Activated CD4-positive, alpha-beta T cell treated with anti-CD3 and anti-CD28 coated beads, Interleukin-2, amount 10 ng/mL, durations not matched to agents 24 days and 14 days (primary cell): ENCODE data around the gene SNX9. TPM values are rescaled to one million over a fixed set of nuclear protein-coding genes. Genes with fewer than 3 reads are reported as not detected.

Source experiments
- DNase-seq: peaks from one replicate; pipeline ENCODE4 v3.0.0; 2022
- H3K27ac Mint-ChIP-seq: one replicate; pipeline ENCODE4 v1.8.0; 2022; ENCODE audit warnings: mild to moderate bottlenecking, mixed read lengths
- H3K27me3 Mint-ChIP-seq: one replicate; pipeline ENCODE4 v1.8.0; 2022; ENCODE audit warnings: mixed read lengths
- H3K36me3 Mint-ChIP-seq: one replicate; pipeline ENCODE4 v1.8.0; 2022; ENCODE audit warnings: low read depth, mild to moderate bottlenecking, mixed read lengths
- H3K4me1 Mint-ChIP-seq: one replicate; pipeline ENCODE4 v1.8.0; 2021; ENCODE audit warnings: mixed read lengths
- H3K4me3 Mint-ChIP-seq: one replicate; pipeline ENCODE4 v1.8.0; 2022; ENCODE audit warnings: mild to moderate bottlenecking, moderate library complexity, mixed read lengths
- H3K9me3 Mint-ChIP-seq: one replicate; pipeline ENCODE4 v1.8.0; 2021; ENCODE audit warnings: mixed read lengths
- intact Hi-C: fragments of 100-400 bp; cut with micrococcal nuclease; formaldehyde crosslinking; loops from one replicate; pipeline ENCODE4 v1.15.1; 2023
- total RNA-seq: library from RNA; stranded (reverse); gene quantifications from 2 replicates; pipeline ENCODE4 v1.2.3, GENCODE V29; 2022

SNX9 gene
- total RNA-seq, 1 donor from 2014 or later = 34.0 TPM

GRCh38 chr6:157981395-157982101 lies 158.5 kb downstream of the SNX9 start, which contains the start of gene SYNJ2:
TSS of gene SYNJ2 (plus strand) at chr6:157981863. CDS start at chr6:157981962, 99 bp downstream.
- H3K4me1 Mint-ChIP-seq = peaks cover 48% of the 10 kb centered on the region
- intact Hi-C loops = loop anchor here (1.0 to 5.0 kb wide), 8 partner anchors 19 to 219 kb away; partner anchors contain the start of gene SNX9
- peak within 1 kb of the TSS; percentile 87 for H3K27ac Mint-ChIP-seq
- H3K4me3 Mint-ChIP-seq = peak within 1 kb of the TSS; percentile 73
- H3K27me3 Mint-ChIP-seq = peaks cover 8% of the 10 kb centered on the region
- no peaks in the 10 kb centered on the region for H3K9me3 Mint-ChIP-seq
- peak; percentile 96 for DNase-seq
- peaks cover 2% of the 10 kb centered on the region for H3K36me3 Mint-ChIP-seq

DNA sequence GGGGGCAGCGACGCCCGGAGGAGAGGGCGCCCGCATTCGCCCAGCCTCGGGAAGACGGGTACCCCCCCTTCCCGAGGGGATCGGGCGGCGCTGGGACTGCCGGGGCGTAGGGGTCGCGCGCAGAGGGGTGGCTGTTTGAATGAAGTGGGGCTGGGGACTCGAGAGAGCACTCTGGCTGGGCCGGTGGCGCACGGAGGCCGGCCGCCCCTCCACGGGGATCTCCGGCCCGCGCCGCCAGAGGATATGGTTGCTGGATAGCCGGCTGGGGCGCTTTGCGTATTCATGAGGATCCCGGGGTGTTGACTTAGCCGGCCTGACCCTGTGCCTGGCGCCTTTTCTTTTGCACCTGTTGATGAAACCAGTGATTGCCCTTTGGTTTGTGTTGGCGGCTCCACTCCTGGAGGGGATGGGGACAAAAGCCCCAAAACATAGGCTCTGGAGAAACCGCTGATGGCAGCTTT lies 159.1 kb downstream of the SNX9 start:
- Mint-ChIP-seq H3K27me3 (peaks cover 8% of the 10 kb centered on the region), H3K36me3 (peaks cover 2% of the 10 kb centered on the region), H3K9me3 (no peaks in the 10 kb centered on the region), H3K27ac (peak overlapping the region; percentile 87), H3K4me3 (peak overlapping the region; percentile 73), H3K4me1 (peaks cover 48% of the 10 kb centered on the region)
- intact Hi-C loops = loop anchor here (1.0 to 5.0 kb wide), 5 partner anchors 21 to 220 kb away; partner anchors contain the start of gene SNX9
- DNase-seq = peak; percentile 81

- Mint-ChIP-seq H3K36me3 (peaks cover 2% of the 10 kb centered on the region), H3K27ac (peak overlapping the region; percentile 87)
- DNase-seq = peak; percentile 71
Measured at GRCh38 chr6:157982563-157983405, 159.7 kb downstream of the SNX9 start.

GRCh38 chr6:157983406-157984119 lies 160.5 kb downstream of the SNX9 start:
- Mint-ChIP-seq H3K36me3 (peaks cover 5% of the 10 kb centered on the region), H3K4me3 (peak overlapping the region; percentile 73), H3K4me1 (peaks cover 45% of the 10 kb centered on the region), H3K27ac (peak overlapping the region; percentile 47), H3K27me3 (no peaks in the 10 kb centered on the region), H3K9me3 (no peaks in the 10 kb centered on the region)
- DNase-seq = no peak
- intact Hi-C loops = loop anchor here (2.0 to 5.0 kb wide), 4 partner anchors 19 to 221 kb away; partner anchors contain the start of gene SNX9

More at GRCh38 chr6:157982563-157983405, 159.7 kb downstream of the SNX9 start:
- Mint-ChIP-seq H3K27me3 (peaks cover 5% of the 10 kb centered on the region), H3K9me3 (no peaks in the 10 kb centered on the region), H3K4me3 (peak overlapping the region; percentile 73), H3K4me1 (peaks cover 46% of the 10 kb centered on the region)
- intact Hi-C loops = loop anchor here (1.0 to 5.0 kb wide), 5 partner anchors 20 to 220 kb away; partner anchors contain the start of gene SNX9

DNA sequence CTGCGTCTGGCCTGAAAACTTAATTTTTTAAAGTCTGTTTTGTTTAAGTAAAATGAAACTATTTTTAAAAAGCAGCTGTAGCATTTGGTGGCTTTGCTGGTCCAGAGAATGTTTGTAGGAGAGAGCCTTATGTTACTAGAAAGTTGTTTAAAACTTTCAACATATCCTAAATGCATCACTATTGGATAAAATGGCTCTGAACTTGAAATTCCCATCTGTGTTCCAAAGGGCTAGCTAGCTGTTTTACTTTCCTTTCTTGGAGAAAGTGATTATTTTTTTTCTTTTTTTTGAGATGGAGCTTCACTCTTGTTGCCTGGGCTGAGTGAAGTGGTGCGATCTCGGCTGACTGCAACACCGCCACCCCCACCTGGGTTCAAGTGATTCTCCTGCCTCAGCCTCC lies 161.1 kb downstream of the SNX9 start:
- Mint-ChIP-seq H3K4me1 (peaks cover 48% of the 10 kb centered on the region), H3K36me3 (peaks cover 5% of the 10 kb centered on the region), H3K4me3 (peak overlapping the region; percentile 62), H3K27me3 (no peaks in the 10 kb centered on the region), H3K27ac (peak overlapping the region; percentile 25), H3K9me3 (no peaks in the 10 kb centered on the region)
- intact Hi-C loops = loop anchor here (5.0 kb wide), 3 partner anchors 63 to 222 kb away; partner anchors contain the start of gene SNX9
- no peak for DNase-seq

GRCh38 chr6:157984686-157985225 lies 161.7 kb downstream of the SNX9 start:
- Mint-ChIP-seq H3K27ac (peak overlapping the region; percentile 25), H3K4me1 (peaks cover 45% of the 10 kb centered on the region), H3K36me3 (peaks cover 5% of the 10 kb centered on the region), H3K9me3 (no peaks in the 10 kb centered on the region), H3K27me3 (no peaks in the 10 kb centered on the region), H3K4me3 (peak overlapping the region; percentile 59)
- intact Hi-C loops = loop anchor here (5.0 kb wide), 3 partner anchors 63 to 222 kb away; partner anchors contain the start of gene SNX9
- no peak for DNase-seq

DNA sequence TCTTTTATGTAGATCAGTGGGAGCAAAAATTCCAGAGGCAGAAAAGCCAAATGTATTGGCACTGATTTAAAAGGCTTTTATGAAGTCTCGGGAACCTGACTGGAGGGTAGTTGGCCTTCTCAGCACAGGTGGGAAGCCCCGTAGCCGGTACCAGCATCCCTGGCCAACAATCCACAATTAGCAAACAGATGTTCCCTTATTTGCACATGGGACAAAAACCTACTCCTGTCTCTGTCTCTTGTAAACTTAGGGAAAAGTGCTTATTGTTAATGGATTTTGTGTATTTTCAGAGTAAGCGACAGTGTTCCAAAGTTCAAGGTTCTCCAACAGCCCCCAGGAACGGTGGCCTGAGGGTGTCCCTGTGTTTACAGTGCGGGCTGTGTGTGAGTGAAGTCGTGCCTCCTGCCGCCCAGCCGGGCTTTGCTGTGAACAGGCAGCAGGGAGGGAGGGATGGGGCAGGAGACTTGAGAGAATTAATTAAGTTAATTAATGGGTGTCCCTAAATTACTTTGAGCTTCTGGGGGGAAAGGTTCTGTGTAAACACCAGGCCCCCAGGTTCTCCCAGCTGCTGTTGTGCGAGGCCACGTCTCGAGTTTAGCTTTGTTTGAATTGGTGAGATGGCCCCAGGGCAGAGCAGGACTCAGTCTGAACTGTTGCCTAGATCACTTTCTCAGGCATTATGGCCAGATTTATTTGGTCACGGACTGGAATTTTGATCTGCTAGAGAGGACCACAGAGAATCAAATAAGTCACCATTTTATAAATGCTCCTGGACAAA lies 162.5 kb downstream of the SNX9 start:
- Mint-ChIP-seq H3K27me3 (no peaks in the 10 kb centered on the region), H3K4me1 (peaks cover 45% of the 10 kb centered on the region), H3K36me3 (peaks cover 5% of the 10 kb centered on the region), H3K4me3 (no peak overlapping the region), H3K9me3 (no peaks in the 10 kb centered on the region), H3K27ac (no peak overlapping the region)
- no peak for DNase-seq
- intact Hi-C loops = no loop called here

DNA sequence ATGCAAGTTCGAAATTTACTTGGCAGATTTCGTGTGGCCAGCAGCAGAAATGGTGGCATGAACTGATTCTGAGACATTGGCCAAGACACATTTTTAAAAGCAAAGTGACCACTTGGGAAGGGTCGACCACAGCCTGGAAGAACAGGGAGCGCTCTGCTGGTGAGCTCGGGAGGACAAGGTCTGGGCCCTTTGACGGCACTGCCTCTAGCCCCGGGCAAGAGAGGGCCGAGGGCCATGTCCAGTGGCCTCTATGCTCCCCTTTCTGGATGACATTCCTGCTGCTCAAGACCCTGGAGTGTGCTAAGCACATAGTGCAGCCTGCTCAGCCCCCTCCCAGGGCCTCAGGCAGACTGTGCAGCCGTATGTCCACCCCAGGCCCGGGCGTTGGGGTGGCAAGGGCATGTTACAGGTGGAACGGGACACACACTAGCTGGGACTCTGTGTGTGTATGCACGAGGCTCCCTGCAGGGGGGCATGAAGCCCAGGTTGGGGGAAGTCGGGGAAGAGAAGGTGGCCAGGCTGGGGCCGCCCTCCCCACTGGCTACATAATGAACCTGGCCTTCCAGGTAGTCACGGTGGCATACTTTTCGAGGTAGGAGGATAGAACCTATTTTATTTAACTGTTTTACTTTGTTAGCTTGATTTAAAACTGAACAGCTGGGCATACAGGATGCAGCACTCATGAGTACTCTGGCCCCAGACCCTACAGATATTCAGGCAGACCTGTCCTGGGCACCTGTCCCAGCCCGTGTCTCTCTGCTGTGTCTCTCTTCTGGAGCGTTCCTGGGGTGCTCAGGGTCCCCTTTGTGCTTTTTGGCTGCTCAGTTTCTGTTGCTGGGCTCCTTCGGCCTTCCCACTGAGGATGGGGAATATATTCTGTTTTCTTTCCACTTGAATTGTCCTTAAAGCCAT lies 165.0 kb downstream of the SNX9 start:
- H3K36me3 Mint-ChIP-seq = peaks cover 10% of the 10 kb centered on the region
- no peak for DNase-seq
- no peaks in the 10 kb centered on the region for H3K9me3 Mint-ChIP-seq
- intact Hi-C loops = no loop called here
- no peaks in the 10 kb centered on the region for H3K27me3 Mint-ChIP-seq
- H3K4me3 Mint-ChIP-seq = no peak overlapping the region
- H3K27ac Mint-ChIP-seq = no peak overlapping the region
- peaks cover 49% of the 10 kb centered on the region for H3K4me1 Mint-ChIP-seq

DNA sequence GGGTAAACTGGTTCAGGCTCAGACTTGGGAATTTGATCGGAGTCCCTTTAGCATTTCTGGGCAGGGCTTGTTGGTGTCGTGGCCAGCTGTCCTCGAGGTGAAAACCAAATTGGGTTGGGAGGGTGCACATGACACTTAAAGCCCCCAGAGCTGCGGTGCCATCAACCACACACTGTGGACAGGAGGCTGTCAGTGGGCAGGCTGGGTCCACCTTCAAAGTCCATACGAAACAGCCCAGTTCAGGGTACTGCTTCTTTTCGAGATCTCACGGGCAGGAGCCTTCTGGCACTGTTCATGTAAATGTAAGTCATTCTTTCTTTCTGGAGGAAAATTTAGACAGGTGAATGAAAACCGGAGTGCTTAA lies 165.6 kb downstream of the SNX9 start:
- Mint-ChIP-seq H3K36me3 (peaks cover 10% of the 10 kb centered on the region), H3K9me3 (no peaks in the 10 kb centered on the region), H3K4me1 (peaks cover 49% of the 10 kb centered on the region), H3K27me3 (no peaks in the 10 kb centered on the region), H3K27ac (no peak overlapping the region), H3K4me3 (no peak overlapping the region)
- DNase-seq = no peak
- intact Hi-C loops = no loop called here

DNA sequence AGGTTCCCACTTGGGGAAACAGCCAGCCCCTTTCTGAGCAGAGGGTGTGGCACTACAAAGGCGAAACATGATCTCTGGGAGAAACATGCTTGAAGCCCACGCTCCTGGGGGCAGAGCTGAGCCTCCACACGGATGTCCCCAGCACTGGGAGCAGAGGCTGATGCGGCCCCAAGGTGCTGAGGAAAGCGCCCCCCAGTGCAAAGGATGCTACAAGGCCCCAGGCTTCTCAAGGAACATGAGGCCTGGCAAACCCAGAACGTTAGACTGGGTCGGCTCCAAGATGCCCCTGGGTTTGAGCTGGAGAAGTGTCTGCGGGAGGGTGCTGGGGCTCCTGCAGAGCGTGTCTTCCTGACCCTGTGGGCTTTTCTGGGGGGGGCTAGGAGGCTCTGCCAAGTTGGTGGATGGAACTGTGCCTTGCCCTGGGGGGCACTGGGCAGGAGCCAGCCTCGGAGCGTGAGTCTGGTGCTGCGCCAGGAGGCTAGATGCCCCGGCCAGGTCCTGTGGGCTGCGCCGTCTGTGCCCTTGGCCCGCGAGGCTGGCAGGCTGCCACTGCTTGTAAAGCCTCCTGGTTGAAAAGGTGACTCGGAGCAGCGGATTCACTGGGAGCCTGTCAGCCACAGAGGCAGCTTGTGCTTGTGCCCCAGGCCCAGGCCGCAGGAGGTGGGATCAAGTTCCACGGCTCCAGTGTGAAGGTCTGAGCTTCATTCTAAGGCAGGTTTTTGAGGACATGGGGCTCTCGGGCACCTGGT lies 166.7 kb downstream of the SNX9 start:
- H3K9me3 Mint-ChIP-seq = no peaks in the 10 kb centered on the region
- DNase-seq = no peak
- H3K4me3 Mint-ChIP-seq = peak overlapping the region; percentile 76
- H3K27me3 Mint-ChIP-seq = no peaks in the 10 kb centered on the region
- peaks cover 7% of the 10 kb centered on the region for H3K36me3 Mint-ChIP-seq
- peaks cover 41% of the 10 kb centered on the region for H3K4me1 Mint-ChIP-seq
- H3K27ac Mint-ChIP-seq = peak overlapping the region; percentile 76
- intact Hi-C loops = loop anchor here (2.0 kb wide), 1 partner anchor 19 kb away; no protein-coding TSS in a partner anchor

- intact Hi-C loops = loop anchor here (2.0 kb wide), 1 partner anchor 18 kb away; no protein-coding TSS in a partner anchor
- H3K4me3 Mint-ChIP-seq = peak overlapping the region; percentile 76
- no peaks in the 10 kb centered on the region for H3K27me3 Mint-ChIP-seq
- H3K27ac Mint-ChIP-seq = peak overlapping the region; percentile 76
- no peaks in the 10 kb centered on the region for H3K9me3 Mint-ChIP-seq
- DNase-seq = peak; percentile 78
- H3K4me1 Mint-ChIP-seq = peaks cover 36% of the 10 kb centered on the region
- peaks cover 7% of the 10 kb centered on the region for H3K36me3 Mint-ChIP-seq
Measured at GRCh38 chr6:157990321-157991066, 167.4 kb downstream of the SNX9 start.
